Measurements from ENCODE around the gene MRPL1.
A peak's percentile ranks its signal among the peaks of the same experiment; 100 is the strongest.

- TF ChIP-seq TAF1 (conservative IDR thresholded peaks at IDR 0.05), result no peak
- TF ChIP-seq JUND (IDR thresholded peaks at IDR 0.05), result peak; percentile 30 to 50
- TF ChIP-seq CTCF (IDR thresholded peaks at IDR 0.05; ENCODE audit: low read depth, low read length, missing input control), result no peak
- TF ChIP-seq MAX (IDR thresholded peaks at IDR 0.05), result no peak
- TF ChIP-seq ZBTB33 (IDR thresholded peaks at IDR 0.05), result no peak
- TF ChIP-seq RAD21 (IDR thresholded peaks at IDR 0.05), result no peak
- TF ChIP-seq EGR1 (IDR thresholded peaks at IDR 0.05; ENCODE audit: low read depth in 2 of 2), result no peak
- no peak for TF ChIP-seq HNF4G (IDR thresholded peaks at IDR 0.05)
Measured at GRCh38 chr4:77921701-77922100, 59.1 kb downstream of the MRPL1 start.
